GM10266 (cell line): ENCODE results near the gene KBTBD12.

Experiments used
- DNase-seq: peaks from one replicate; pipeline ENCODE4 v3.0.0; 2012; ENCODE audit errors: extremely low spot score
- TF ChIP-seq, protein P1 (sequence below): IDR thresholded peaks from 2 replicates; pipeline ENCODE4 v1.5.1; 2012; ENCODE audit warnings: mild to moderate bottlenecking, low read depth; ENCODE audit not compliant: control insufficient read depth, insufficient read depth; ENCODE audit errors: missing control alignments

Gene KBTBD12

DNA sequence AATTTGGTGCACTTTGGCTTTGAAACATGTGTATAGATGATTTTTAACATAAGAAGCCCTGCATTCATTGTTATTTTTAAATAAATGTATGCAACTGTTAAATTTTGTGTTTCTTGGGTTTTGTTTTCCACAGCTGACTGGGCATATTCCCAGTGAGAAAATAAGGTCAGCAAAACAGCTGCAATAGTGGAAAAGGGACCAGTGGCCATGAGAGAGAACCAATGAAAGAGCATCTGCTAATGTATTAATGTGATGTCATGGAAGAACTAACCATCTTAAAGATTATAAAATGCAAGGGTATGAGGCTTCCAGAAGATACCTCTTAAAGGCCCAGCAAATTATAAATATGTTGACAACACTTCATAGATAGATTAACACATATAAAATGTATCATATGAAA is 31.0 kb upstream of the KBTBD12 start:
- TF ChIP-seq, protein P1, sequence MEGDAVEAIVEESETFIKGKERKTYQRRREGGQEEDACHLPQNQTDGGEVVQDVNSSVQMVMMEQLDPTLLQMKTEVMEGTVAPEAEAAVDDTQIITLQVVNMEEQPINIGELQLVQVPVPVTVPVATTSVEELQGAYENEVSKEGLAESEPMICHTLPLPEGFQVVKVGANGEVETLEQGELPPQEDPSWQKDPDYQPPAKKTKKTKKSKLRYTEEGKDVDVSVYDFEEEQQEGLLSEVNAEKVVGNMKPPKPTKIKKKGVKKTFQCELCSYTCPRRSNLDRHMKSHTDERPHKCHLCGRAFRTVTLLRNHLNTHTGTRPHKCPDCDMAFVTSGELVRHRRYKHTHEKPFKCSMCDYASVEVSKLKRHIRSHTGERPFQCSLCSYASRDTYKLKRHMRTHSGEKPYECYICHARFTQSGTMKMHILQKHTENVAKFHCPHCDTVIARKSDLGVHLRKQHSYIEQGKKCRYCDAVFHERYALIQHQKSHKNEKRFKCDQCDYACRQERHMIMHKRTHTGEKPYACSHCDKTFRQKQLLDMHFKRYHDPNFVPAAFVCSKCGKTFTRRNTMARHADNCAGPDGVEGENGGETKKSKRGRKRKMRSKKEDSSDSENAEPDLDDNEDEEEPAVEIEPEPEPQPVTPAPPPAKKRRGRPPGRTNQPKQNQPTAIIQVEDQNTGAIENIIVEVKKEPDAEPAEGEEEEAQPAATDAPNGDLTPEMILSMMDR, result no peak

DNA sequence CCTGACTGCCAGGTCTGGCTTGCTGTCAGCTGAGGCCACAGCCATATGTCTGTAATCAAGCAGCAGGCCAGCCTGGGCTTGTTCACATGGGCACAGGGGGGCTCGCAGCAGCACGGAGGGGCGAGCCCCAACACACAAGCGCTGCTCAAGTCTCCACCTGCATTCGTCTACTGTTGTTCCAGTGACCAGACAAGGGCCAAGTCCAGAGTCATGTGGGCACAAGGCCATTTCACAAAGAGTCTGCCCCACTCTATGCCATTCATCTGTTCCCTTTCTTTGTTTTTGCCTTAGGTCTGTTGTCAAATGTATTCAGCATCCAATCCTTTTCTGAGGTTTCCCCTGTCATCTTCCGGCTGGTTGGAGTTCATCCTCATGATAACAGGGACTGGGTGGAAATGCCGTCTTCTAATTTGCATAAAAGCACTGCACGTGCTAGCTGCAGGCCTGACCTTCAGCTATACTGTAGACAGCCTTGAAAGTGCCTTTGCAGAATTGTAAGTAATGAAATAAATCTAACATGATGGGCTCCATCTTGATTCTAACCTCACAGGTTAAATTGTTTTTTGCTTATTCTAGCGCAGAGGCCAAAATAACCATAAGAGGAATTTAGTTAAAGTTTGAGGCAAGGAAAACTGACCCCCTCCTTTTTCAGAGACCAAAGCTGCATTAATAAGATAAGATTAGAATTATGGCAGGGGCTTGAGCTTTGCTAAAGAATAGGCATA is 28.6 kb upstream of the KBTBD12 start:
- DNase-seq, result no peak
- TF ChIP-seq, protein P1, result no peak

More for the DNA sequence above, 31.0 kb upstream of the KBTBD12 start:
- DNase-seq, result no peak

DNA sequence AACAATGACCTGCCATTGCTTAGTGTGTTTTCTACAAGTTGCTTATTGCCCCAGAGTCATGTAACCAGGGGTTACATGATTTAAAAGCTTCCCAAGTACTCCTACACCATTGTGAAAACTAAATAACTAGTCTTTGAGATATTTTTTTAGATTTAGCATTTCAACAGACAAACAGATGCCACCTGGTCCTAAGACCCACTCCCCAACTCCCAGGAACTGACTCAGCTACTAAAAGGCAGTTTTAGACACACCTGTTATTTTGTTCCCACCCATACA is 28.1 kb upstream of the KBTBD12 start:
- TF ChIP-seq, protein P1, result no peak
- DNase-seq, result no peak

DNA sequence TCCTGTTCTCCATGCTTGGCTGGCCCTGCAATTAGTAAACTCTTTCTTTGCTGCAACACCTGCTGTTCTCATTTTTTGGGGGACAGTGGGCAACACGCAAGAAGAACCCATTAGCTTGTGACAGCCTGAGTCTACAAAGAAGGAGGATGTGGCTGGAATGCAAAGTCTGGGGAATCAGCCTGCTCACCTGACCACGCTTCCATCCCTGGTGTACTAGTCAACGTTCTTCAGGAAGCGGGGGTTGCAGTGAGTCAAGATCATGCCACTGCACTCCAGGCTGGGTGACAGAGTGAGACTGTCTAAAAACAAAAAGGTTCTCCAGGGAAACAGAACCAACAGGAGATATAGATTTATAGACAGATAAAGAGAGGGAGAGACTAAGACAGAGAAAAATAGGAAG is 27.7 kb upstream of the KBTBD12 start:
- TF ChIP-seq, protein P1, result no peak
- no peak for DNase-seq

DNA sequence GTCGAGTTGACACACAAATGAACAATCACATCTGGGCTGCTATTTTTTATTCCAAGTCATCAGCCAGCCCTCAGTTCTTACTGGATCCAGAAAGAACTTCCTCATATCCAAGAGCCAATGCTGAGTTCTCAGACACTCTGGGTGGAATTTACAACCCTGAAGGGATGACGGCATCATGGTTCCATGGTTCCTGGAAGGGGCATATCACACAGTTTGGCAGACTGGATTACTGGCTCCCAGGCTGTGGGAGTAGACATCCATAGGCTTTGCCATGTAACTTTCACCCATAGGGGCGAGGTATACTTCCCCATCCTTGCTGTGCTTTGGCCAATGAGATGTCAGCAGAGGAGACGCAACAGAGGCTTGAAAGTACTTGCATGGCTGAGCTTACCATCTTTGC is 26.9 kb upstream of the KBTBD12 start:
- TF ChIP-seq, protein P1, result no peak
- no peak for DNase-seq

DNA sequence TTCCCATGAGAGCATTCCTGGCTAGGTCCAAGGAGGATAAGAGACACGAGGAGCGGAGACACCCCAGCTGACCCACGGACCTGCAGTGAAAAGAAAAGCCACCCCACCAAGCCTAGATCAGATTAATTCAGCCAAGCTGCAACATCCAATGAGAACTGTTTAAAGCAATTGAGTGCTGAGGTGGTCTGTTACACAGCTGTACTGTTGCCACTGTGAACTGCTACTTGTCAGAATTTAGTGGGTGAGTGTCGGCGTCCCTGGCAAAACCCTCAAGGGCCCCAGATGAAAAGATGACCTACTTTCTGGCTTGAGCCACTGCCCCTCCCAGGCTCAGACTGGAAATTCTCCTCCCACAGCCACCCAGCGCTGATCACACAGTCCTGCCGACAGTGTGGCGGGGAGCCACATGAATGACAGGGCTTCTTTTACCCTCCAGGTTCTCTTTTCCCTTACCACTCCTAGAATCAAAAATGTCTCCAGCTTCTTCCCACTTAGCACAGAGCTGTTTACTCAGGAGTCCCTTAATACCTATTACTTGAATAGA is 26.4 kb upstream of the KBTBD12 start:
- DNase-seq, result no peak

DNA sequence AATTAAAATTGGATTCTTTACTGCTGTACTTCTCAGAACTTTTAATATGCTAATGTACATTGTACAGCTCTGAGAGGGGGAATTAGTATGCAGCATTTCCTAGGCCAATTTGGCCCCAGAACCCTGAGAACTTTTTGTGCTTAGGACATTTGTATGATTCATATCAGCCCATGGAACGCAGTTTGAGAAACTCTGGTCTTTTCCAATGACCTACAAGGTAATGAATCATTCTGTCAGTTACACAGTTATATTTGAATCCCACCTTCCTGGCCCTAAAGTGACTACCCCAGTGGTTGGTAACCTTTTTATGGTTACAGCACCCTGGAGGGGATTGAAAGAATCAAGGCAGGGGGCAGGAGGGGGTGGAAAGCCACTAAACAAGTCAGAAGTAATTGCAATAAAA is 25.6 kb upstream of the KBTBD12 start:
- TF ChIP-seq, protein P1, result no peak
- no peak for DNase-seq

More for the DNA sequence above, 26.4 kb upstream of the KBTBD12 start:
- TF ChIP-seq, protein P1, result no peak
